ENCODE measurements around the gene DNAH1.
A peak's percentile ranks its signal among the peaks of the same experiment; 100 is the strongest.

Gene DNAH1

GRCh38 chr3:52319921-52320595, 3.9 kb downstream of the DNAH1 start:
- peak; percentile 43 for DNase-seq (ENCODE audit: low read depth)
- TF ChIP-seq CTCF (IDR thresholded peaks at IDR 0.05; ENCODE audit: insufficient read depth, low read depth, low read length, missing control alignments), result no peak
- no peak overlapping the region for H3K4me3 ChIP-seq (ENCODE audit: low read length)

- no peak for TF ChIP-seq CTCF (IDR thresholded peaks at IDR 0.05; ENCODE audit: insufficient read depth, low read depth, low read length, missing control alignments)
- H3K4me3 ChIP-seq (ENCODE audit: low read length), result no peak overlapping the region
- no peak for DNase-seq (ENCODE audit: low read depth)
Observed at GRCh38 chr3:52321481-52321880, 5.4 kb downstream of the DNAH1 start.

GRCh38 chr3:52322466-52322865, 6.3 kb downstream of the DNAH1 start:
- no peak for TF ChIP-seq CTCF (IDR thresholded peaks at IDR 0.05; ENCODE audit: insufficient read depth, low read depth, low read length, missing control alignments)
- DNase-seq (ENCODE audit: low read depth), result no peak
- no peak overlapping the region for H3K4me3 ChIP-seq (ENCODE audit: low read length)

- no peak for DNase-seq (ENCODE audit: low read depth)
- no peak for TF ChIP-seq CTCF (IDR thresholded peaks at IDR 0.05; ENCODE audit: insufficient read depth, low read depth, low read length, missing control alignments)
- H3K4me3 ChIP-seq (ENCODE audit: low read length), result no peak overlapping the region
Observed at GRCh38 chr3:52323526-52324295, 7.6 kb downstream of the DNAH1 start.

GRCh38 chr3:52324676-52325075, 8.6 kb downstream of the DNAH1 start:
- TF ChIP-seq CTCF (IDR thresholded peaks at IDR 0.05; ENCODE audit: insufficient read depth, low read depth, low read length, missing control alignments), result no peak
- DNase-seq (ENCODE audit: low read depth), result no peak
- H3K4me3 ChIP-seq (ENCODE audit: low read length), result no peak overlapping the region

- TF ChIP-seq CTCF (IDR thresholded peaks at IDR 0.05; ENCODE audit: insufficient read depth, low read depth, low read length, missing control alignments), result no peak
- DNase-seq (ENCODE audit: low read depth), result no peak
- H3K4me3 ChIP-seq (ENCODE audit: low read length), result no peak overlapping the region
Observed at GRCh38 chr3:52325686-52326085, 9.6 kb downstream of the DNAH1 start.
